IMR-90 (cell line): Measurements from ENCODE around the gene AGPS. TPM values are rescaled to one million over a fixed set of nuclear protein-coding genes. Genes with fewer than 3 reads are reported as not detected.

Source experiments
- ATAC-seq: fragments of 200-7000 bp; cut with Tn5 transposase; 2 replicates; pipeline ENCODE4 v1.9.1; 2020; ENCODE audit warnings: low read depth, mild to moderate bottlenecking, moderate library complexity
- BruUV-seq: library from RNA; stranded (reverse); fragments of 400-500 nt; replicated peaks from 2 replicates; lab custom pipeline; 2021; lab: Mats Ljungman, UMichigan
- CTCF ChIA-PET: fragments of 300-600 bp; formaldehyde crosslinking; extraction: SDS; loops from one replicate; lab custom pipeline; 2021; ENCODE audit warnings: antibody characterized with exemption; lab: Yijun Ruan, JAX
- POLR2A ChIA-PET: fragments of 300-600 bp; sonication (Branson Sonifier 250); formaldehyde crosslinking; loops from one replicate; lab custom pipeline; 2022; ENCODE audit warnings: antibody characterized with exemption; ENCODE audit not compliant: unreplicated experiment; lab: Charles Lee
- DNase-seq: peaks from one replicate; pipeline ENCODE4 v3.0.0; 2013
- H2AFZ ChIP-seq: replicated peaks from 2 replicates; pipeline ENCODE3; 2013; ENCODE audit warnings: low read length, mild to moderate bottlenecking; ENCODE audit not compliant: poor library complexity
- H2AK5ac ChIP-seq: 2 replicates; pipeline ENCODE4 v1.6.1; 2013; ENCODE audit warnings: low read depth, low read length, inconsistent platforms
- H2AK9ac ChIP-seq: replicated peaks from 2 replicates; pipeline ENCODE3; 2013; ENCODE audit warnings: mild to moderate bottlenecking, low read depth, low read length, moderate library complexity; ENCODE audit not compliant: poor library complexity
- H2BK120ac ChIP-seq: 2 replicates; pipeline ENCODE4 v1.6.1; 2013; ENCODE audit warnings: low read depth, low read length, inconsistent platforms
- H2BK15ac ChIP-seq: 3 replicates; pipeline ENCODE4 v1.6.1; 2013; ENCODE audit warnings: low read depth, low read length, inconsistent platforms
- H2BK20ac ChIP-seq: 2 replicates; pipeline ENCODE4 v1.6.1; 2013; ENCODE audit warnings: low read depth, mild to moderate bottlenecking, inconsistent platforms, low read length, moderate library complexity
- H2BK5ac ChIP-seq: 2 replicates; pipeline ENCODE4 v1.6.1; 2013; ENCODE audit warnings: mild to moderate bottlenecking, low read depth, low read length, inconsistent platforms; ENCODE audit not compliant: poor library complexity, severe bottlenecking
- H3K14ac ChIP-seq: replicated peaks from 2 replicates; pipeline ENCODE4 v1.6.1; 2013; ENCODE audit warnings: low read depth, low read length, inconsistent platforms
- H3K18ac ChIP-seq: 2 replicates; pipeline ENCODE4 v1.6.1; 2013; ENCODE audit warnings: low read depth, low read length, control low read depth
- H3K23ac ChIP-seq: 2 replicates; pipeline ENCODE4 v1.6.1; 2013; ENCODE audit warnings: low read depth, low read length, inconsistent platforms
- H3K27ac ChIP-seq: 2 replicates; pipeline ENCODE4 v1.5.1; 2013; ENCODE audit warnings: mild to moderate bottlenecking, control low read depth, low read length; ENCODE audit not compliant: insufficient read depth
- H3K27me3 ChIP-seq: 2 replicates; pipeline ENCODE4 v1.6.1; 2013; ENCODE audit warnings: low read length; ENCODE audit not compliant: control insufficient read depth, insufficient read depth
- H3K36me3 ChIP-seq: 2 replicates; pipeline ENCODE4 v1.6.1; 2013; ENCODE audit warnings: low read length, mixed read lengths; ENCODE audit not compliant: control insufficient read depth, insufficient read depth
- H3K4ac ChIP-seq: 2 replicates; pipeline ENCODE4 v1.6.1; 2013; ENCODE audit warnings: low read depth, low read length, inconsistent platforms
- H3K4me1 ChIP-seq: 2 replicates; pipeline ENCODE4 v1.6.1; 2013; ENCODE audit warnings: low read length, mixed read lengths; ENCODE audit not compliant: control insufficient read depth, insufficient read depth
- H3K4me2 ChIP-seq: 2 replicates; pipeline ENCODE4 v1.6.1; 2013; ENCODE audit warnings: low read depth, mild to moderate bottlenecking, control low read depth, low read length, moderate library complexity
- H3K4me3 ChIP-seq: 2 replicates; pipeline ENCODE4 v1.5.1; 2013; ENCODE audit warnings: low read depth, mild to moderate bottlenecking, control low read depth, low read length, moderate library complexity; ENCODE audit not compliant: insufficient read depth
- H3K56ac ChIP-seq: 2 replicates; pipeline ENCODE4 v1.6.1; 2013; ENCODE audit warnings: low read length, inconsistent platforms; ENCODE audit not compliant: insufficient read depth; ENCODE audit errors: extremely low read depth
- H3K79me1 ChIP-seq, 2 experiments: 2 replicates each; pipeline ENCODE4 v1.6.1; 2013; ENCODE audit warnings: low read length in 2 of 2, inconsistent platforms in 1 of 2, low read depth in 1 of 2
- H3K9ac ChIP-seq: 2 replicates; pipeline ENCODE4 v1.6.1; 2013; ENCODE audit warnings: low read depth, low read length, control low read depth
- H3K9me1 ChIP-seq: 2 replicates; pipeline ENCODE4 v1.6.1; 2013; ENCODE audit warnings: low read length, inconsistent platforms; ENCODE audit not compliant: insufficient read depth
- H3K9me3 ChIP-seq: 2 replicates; pipeline ENCODE4 v1.6.1; 2013; ENCODE audit warnings: low read length; ENCODE audit not compliant: control insufficient read depth, insufficient read depth
- H4K20me1 ChIP-seq: 2 replicates; pipeline ENCODE4 v1.6.1; 2013; ENCODE audit warnings: low read length, inconsistent platforms; ENCODE audit not compliant: insufficient read depth
- H4K5ac ChIP-seq: 2 replicates; pipeline ENCODE4 v1.6.1; 2013; ENCODE audit warnings: mild to moderate bottlenecking, low read depth, low read length, control low read depth
- H4K8ac ChIP-seq, 2 experiments: 2 replicates each; pipeline ENCODE4 v1.6.1; 2013; ENCODE audit warnings: low read depth in 2 of 2, low read length in 2 of 2, control low read depth in 1 of 2, inconsistent platforms in 1 of 2
- H4K91ac ChIP-seq: 2 replicates; pipeline ENCODE4 v1.6.1; 2013; ENCODE audit warnings: low read depth, low read length, inconsistent platforms; ENCODE audit not compliant: insufficient read depth
- BHLHE40 ChIP-seq: fragments of 150-350 bp; IDR thresholded peaks from 2 replicates; pipeline ENCODE4 v1.6.1; 2016; ENCODE audit warnings: mild to moderate bottlenecking, low read depth, low read length
- CEBPB ChIP-seq: IDR thresholded peaks from 2 replicates; pipeline ENCODE4 v1.6.1; 2012; ENCODE audit warnings: low read depth, low read length, improper control_type of control experiment
- CHD1 ChIP-seq: IDR thresholded peaks from 2 replicates; pipeline ENCODE4 v1.6.1; 2012; ENCODE audit warnings: low read depth, low read length, improper control_type of control experiment
- FOS ChIP-seq: fragments of 150-350 bp; IDR thresholded peaks from 2 replicates; pipeline ENCODE4 v1.6.1; 2016; ENCODE audit warnings: low read depth, low read length
- MAZ ChIP-seq: IDR thresholded peaks from 2 replicates; pipeline ENCODE4 v1.6.1; 2012; ENCODE audit warnings: low read depth, mild to moderate bottlenecking, low read length, improper control_type of control experiment, moderate library complexity, borderline replicate concordance
- NFE2L2 ChIP-seq: fragments of 150-350 bp; IDR thresholded peaks from 2 replicates; pipeline ENCODE4 v1.6.1; 2016; ENCODE audit warnings: low read depth, mild to moderate bottlenecking, low read length
- RAD21 ChIP-seq: IDR thresholded peaks from 2 replicates; pipeline ENCODE4 v1.6.1; 2012; ENCODE audit warnings: low read length, improper control_type of control experiment
- RCOR1 ChIP-seq: IDR thresholded peaks from 2 replicates; pipeline ENCODE4 v1.6.1; 2012; ENCODE audit warnings: mild to moderate bottlenecking, low read length, improper control_type of control experiment; ENCODE audit not compliant: insufficient replicate concordance
- RFX5 ChIP-seq: IDR thresholded peaks from 2 replicates; pipeline ENCODE4 v1.8.0; 2012; ENCODE audit warnings: low read depth, mild to moderate bottlenecking, low read length, moderate library complexity
- SMC3 ChIP-seq: fragments of 150-350 bp; IDR thresholded peaks from 2 replicates; pipeline ENCODE4 v1.6.1; 2016; ENCODE audit warnings: low read depth, mild to moderate bottlenecking, antibody characterized with exemption, low read length, moderate library complexity
- WGBS, 2 experiments: methylation state at CpG; one replicate each; pipeline versions ENCODE4 v1.1.5 to v1.1.7; 2013; ENCODE audit warnings: missing lambda C conversion rate in 2 of 2; ENCODE audit not compliant: insufficient read length in 1 of 2; ENCODE audit errors: extremely low coverage in 2 of 2; 5-methylcytosine and 5-hydroxymethylcytosine counted together
- dilution Hi-C: fragments of 300-500 bp; cut with HindIII; formaldehyde crosslinking; loops from one replicate; pipeline ENCODE4 v1.14.3; 2018; ENCODE audit warnings: low sequenced_read_pairs; ENCODE audit not compliant: unreplicated experiment
- in situ Hi-C: fragments of 300-500 bp; cut with MboI; formaldehyde crosslinking; loops from 3 replicates; pipeline ENCODE4 v1.14.3; 2019; ENCODE audit warnings: low sequenced_read_pairs, inconsistent platforms, mixed read lengths
- intact Hi-C: fragments of 100-400 bp; cut with micrococcal nuclease; formaldehyde crosslinking; loops from 2 replicates; pipeline ENCODE4 v1.10.0; 2022
- polyA plus RNA-seq, 3 experiments: library from polyadenylated mRNA; depleted of rRNA; stranded (reverse); fragments of >200 nt; gene quantifications; 2 replicates each; pipeline ENCODE4 v1.2.3, GENCODE V29; 2012; ENCODE audit warnings: low replicate concordance in 1 of 3
- total RNA-seq: library from RNA; depleted of rRNA; stranded (reverse); fragments of >200 nt; gene quantifications from 2 replicates; pipeline ENCODE4 v1.2.3, GENCODE V29; 2012
- TF ChIP-seq, protein P1 (sequence below): conservative IDR thresholded peaks from 2 replicates; pipeline ENCODE4 v1.5.1; 2012; ENCODE audit warnings: mild to moderate bottlenecking, low read depth, low read length, improper control_type of control experiment
- TF ChIP-seq, protein P2 (sequence below): fragments of 150-350 bp; IDR thresholded peaks from 2 replicates; pipeline ENCODE4 v1.6.1; 2017; ENCODE audit warnings: mild to moderate bottlenecking, antibody characterized with exemption, low read length, low read depth
- TF ChIP-seq, protein P3 (sequence below): fragments of 150-350 bp; IDR thresholded peaks from 2 replicates; pipeline ENCODE4 v1.6.1; 2016; ENCODE audit warnings: low read depth, mild to moderate bottlenecking, low read length, moderate library complexity, borderline replicate concordance

AGPS gene
- total and polyA plus RNA-seq, 2 of the 4 experiments (the other 2 are of a cell fraction): 6.6 to 18.6 TPM

DNA sequence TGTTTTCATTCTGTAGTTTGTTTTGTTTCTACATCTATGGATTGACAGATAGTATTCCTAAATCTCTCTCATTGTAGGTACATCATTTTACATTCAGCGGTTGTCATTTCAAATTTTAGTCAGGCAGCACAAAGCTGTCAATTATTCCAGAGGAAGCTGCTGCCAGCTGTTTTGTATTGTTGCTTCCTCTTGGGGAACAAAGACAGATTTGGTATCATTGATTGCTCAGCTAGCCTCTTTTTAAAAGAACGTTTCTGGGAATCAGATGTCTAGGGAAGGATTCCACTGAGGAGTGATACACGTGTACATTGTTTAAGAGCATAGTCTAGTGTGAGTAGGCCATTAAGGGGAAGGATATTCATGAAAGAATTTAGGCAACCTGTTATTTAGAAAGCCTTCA, 145.8 kb downstream of the AGPS start:
- no peaks in the 10 kb centered on the region for H3K9me1 ChIP-seq
- H3K79me1 ChIP-seq: no peaks in the 10 kb centered on the region; a peak in 1 of 4 replicates
- no peak overlapping the region for H2AK5ac ChIP-seq
- in situ Hi-C loops (no loop called here), dilution Hi-C loops (no loop called here), intact Hi-C loops (no loop called here)
- no peak overlapping the region for H3K27ac ChIP-seq
- no peak overlapping the region for H4K5ac ChIP-seq
- H3K14ac ChIP-seq: no peak overlapping the region
- no peak overlapping the region for H4K91ac ChIP-seq
- H4K20me1 ChIP-seq: no peaks in the 10 kb centered on the region
- H3K9me3 ChIP-seq: no peaks in the 10 kb centered on the region
- peaks cover 2% of the 10 kb centered on the region; the same call in 1 of the 2 replicates for H3K36me3 ChIP-seq
- no peak overlapping the region for H3K4me2 ChIP-seq
- POLR2A ChIA-PET: no interaction called here
- H3K9ac ChIP-seq: no peak overlapping the region
- H2AFZ ChIP-seq: no peak overlapping the region
- no peak overlapping the region for H3K23ac ChIP-seq
- no peaks in the 10 kb centered on the region for H3K27me3 ChIP-seq
- no peak overlapping the region for H2AK9ac ChIP-seq
- H2BK20ac ChIP-seq: no peak overlapping the region
- H2BK15ac ChIP-seq: no peak overlapping the region
- BruUV-seq: TSS peak; percentile 57
- H4K8ac ChIP-seq: no peak overlapping the region
- no peak overlapping the region for H2BK5ac ChIP-seq
- H2BK120ac ChIP-seq: no peak overlapping the region
- TF ChIP-seq, protein P1, sequence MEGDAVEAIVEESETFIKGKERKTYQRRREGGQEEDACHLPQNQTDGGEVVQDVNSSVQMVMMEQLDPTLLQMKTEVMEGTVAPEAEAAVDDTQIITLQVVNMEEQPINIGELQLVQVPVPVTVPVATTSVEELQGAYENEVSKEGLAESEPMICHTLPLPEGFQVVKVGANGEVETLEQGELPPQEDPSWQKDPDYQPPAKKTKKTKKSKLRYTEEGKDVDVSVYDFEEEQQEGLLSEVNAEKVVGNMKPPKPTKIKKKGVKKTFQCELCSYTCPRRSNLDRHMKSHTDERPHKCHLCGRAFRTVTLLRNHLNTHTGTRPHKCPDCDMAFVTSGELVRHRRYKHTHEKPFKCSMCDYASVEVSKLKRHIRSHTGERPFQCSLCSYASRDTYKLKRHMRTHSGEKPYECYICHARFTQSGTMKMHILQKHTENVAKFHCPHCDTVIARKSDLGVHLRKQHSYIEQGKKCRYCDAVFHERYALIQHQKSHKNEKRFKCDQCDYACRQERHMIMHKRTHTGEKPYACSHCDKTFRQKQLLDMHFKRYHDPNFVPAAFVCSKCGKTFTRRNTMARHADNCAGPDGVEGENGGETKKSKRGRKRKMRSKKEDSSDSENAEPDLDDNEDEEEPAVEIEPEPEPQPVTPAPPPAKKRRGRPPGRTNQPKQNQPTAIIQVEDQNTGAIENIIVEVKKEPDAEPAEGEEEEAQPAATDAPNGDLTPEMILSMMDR: no peak
- TF ChIP-seq RAD21 (no peak), FOS (no peak), SMC3 (no peak), RCOR1 (no peak), MAZ (no peak), CHD1 (no peak), NFE2L2 (no peak), RFX5 (no peak), CEBPB (no peak), BHLHE40 (no peak)
- TF ChIP-seq, protein P2, sequence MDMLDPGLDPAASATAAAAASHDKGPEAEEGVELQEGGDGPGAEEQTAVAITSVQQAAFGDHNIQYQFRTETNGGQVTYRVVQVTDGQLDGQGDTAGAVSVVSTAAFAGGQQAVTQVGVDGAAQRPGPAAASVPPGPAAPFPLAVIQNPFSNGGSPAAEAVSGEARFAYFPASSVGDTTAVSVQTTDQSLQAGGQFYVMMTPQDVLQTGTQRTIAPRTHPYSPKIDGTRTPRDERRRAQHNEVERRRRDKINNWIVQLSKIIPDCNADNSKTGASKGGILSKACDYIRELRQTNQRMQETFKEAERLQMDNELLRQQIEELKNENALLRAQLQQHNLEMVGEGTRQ: no peak
- TF ChIP-seq, protein P3, sequence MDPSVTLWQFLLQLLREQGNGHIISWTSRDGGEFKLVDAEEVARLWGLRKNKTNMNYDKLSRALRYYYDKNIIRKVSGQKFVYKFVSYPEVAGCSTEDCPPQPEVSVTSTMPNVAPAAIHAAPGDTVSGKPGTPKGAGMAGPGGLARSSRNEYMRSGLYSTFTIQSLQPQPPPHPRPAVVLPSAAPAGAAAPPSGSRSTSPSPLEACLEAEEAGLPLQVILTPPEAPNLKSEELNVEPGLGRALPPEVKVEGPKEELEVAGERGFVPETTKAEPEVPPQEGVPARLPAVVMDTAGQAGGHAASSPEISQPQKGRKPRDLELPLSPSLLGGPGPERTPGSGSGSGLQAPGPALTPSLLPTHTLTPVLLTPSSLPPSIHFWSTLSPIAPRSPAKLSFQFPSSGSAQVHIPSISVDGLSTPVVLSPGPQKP: no peak
- H3K4ac ChIP-seq: no peak overlapping the region
- H3K4me1 ChIP-seq: no peaks in the 10 kb centered on the region
- H3K56ac ChIP-seq: no peak overlapping the region
- WGBS, 2 experiments: no CpG with 5 or more reads among the region's 3 CpGs
- H3K18ac ChIP-seq: no peak overlapping the region
- ATAC-seq: no peak
- CTCF ChIA-PET: interaction anchor here (0.5 kb wide), 1 partner anchor 27 kb away, joined by 4 read pairs; no protein-coding TSS in a partner anchor
- no peak overlapping the region for H3K4me3 ChIP-seq
- DNase-seq: no peak
